Dedifferentiated amniotic fluid mesenchymal stem cell (primary cell): ENCODE measurements around the gene GNPNAT1.
"Not testable (repeated sequence)": the region's sequence is repeated elsewhere in the genome, so short reads cannot be mapped to it uniquely, and the experiment has no call there.

Experiments used
- DNase-seq: peaks from one replicate; pipeline ENCODE4 v3.0.0-alpha.2; 2016; ENCODE audit errors: extremely low spot score

Gene GNPNAT1

DNA sequence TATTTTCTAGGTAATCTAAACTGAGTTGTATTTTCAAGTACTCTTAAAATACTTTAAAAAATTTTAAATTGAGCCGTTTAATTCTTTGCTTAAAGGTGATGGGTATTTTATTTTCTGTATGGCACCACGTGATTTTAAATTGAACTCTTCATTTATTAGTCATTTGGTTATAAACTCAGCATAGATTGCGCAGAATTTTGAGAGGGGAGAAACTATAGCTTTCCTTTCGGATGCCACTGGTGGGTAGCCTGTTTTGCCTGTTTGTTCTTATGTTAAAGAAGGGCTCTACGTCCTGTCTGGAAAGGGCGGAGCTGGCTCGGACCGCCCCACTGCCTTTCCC, 61.9 kb downstream of the GNPNAT1 start:
- no peak for DNase-seq

DNA sequence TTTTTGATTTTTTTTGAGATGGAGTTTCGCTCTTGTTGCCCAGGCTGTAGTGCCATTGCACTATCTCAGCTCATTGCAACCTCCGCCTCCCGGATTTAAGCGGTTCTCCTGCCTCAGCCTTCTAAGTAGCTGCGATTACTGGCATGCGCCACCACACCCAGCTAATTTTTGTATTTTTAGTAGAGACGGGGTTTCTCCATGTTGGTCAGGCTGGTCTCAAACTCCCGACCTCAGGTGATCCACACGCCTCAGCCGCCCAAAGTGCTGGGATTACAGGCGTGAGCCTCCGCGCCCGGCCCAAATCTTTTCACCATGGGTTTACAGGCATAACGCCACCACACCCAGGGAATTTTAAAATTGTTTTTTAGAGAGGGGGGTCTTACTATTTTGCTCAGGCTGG, 62.4 kb downstream of the GNPNAT1 start:
- DNase-seq: not testable (repeated sequence)

DNA sequence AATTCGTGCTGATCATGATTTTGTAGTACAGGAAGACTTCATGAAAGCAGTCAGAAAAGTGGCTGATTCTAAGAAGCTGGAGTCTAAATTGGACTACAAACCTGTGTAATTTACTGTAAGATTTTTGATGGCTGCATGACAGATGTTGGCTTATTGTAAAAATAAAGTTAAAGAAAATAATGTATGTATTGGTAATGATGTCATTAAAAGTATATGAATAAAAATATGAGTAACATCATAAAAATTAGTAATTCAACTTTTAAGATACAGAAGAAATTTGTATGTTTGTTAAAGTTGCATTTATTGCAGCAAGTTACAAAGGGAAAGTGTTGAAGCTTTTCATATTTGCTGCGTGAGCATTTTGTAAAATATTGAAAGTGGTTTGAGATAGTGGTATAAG, 63.9 kb downstream of the GNPNAT1 start:
- not testable (repeated sequence) for DNase-seq
